Tibial nerve (tissue), 4 donors: ENCODE data around the gene KAT6B. TPM values are rescaled to one million over a fixed set of nuclear protein-coding genes. Genes with fewer than 3 reads are reported as not detected.
"Not testable (repeated sequence)": the region's sequence is repeated elsewhere in the genome, so short reads cannot be mapped to it uniquely, and the experiment has no call there.

Experiments used
- DNase-seq, 2 donors: peaks; one replicate each; pipeline ENCODE4 v3.0.0-alpha.2; 2019; ENCODE audit warnings: low spot score in 2 of 2
- H3K27ac ChIP-seq, 4 donors: fragments of 200-600 bp; sonication (generic) in 3 of 4; one replicate each; pipeline ENCODE4 v1.5.1; 2017 to 2019; ENCODE audit warnings: mild to moderate bottlenecking in 1 of 4
- H3K27me3 ChIP-seq, 2 donors: fragments of 200-600 bp; sonication (generic) in 1 of 2; one replicate each; pipeline versions ENCODE4 v1.5.1 to v1.6.0; 2017 to 2019
- H3K36me3 ChIP-seq, 3 donors: fragments of 200-600 bp; sonication (generic); one replicate each; pipeline ENCODE4 v1.5.1; 2018 to 2019
- H3K4me1 ChIP-seq, 4 donors: fragments of 200-600 bp; sonication (generic) in 3 of 4; one replicate each; pipeline ENCODE4 v1.5.1; 2017 to 2019
- H3K4me3 ChIP-seq, 4 donors: fragments of 200-600 bp; sonication (generic) in 3 of 4; one replicate each; pipeline ENCODE4 v1.5.1; 2017 to 2019; ENCODE audit warnings: mild to moderate bottlenecking in 1 of 4, moderate library complexity in 1 of 4
- H3K9me3 ChIP-seq, 4 donors: fragments of 200-600 bp; sonication (generic) in 3 of 4; one replicate each; pipeline ENCODE4 v1.5.1; 2017 to 2019
- CTCF ChIP-seq, 5 experiments: fragments of 200-600 bp in 3 of 5; fragments of 450-650 bp in 2 of 5; sonication (generic) in 3 of 5; IDR thresholded peaks; one replicate each; pipeline ENCODE4 v1.5.1; 2016 to 2019; ENCODE audit warnings: antibody characterized with exemption in 5 of 5, mild to moderate bottlenecking in 3 of 5, moderate library complexity in 2 of 5
- EP300 ChIP-seq, 2 donors: sonication (generic); formaldehyde crosslinking; IDR thresholded peaks; one replicate each; pipeline ENCODE4 v1.6.1; 2017; ENCODE audit warnings: antibody characterized with exemption in 2 of 2, mild to moderate bottlenecking in 1 of 2
- POLR2A ChIP-seq, 2 donors: fragments of 450-650 bp; IDR thresholded peaks; one replicate each; pipeline ENCODE4 v1.6.1; 2017; ENCODE audit warnings: antibody characterized with exemption in 2 of 2, mild to moderate bottlenecking in 2 of 2, moderate library complexity in 2 of 2
- WGBS, 2 donors: methylation state at CpG; one replicate each; pipeline ENCODE4 v1.1.5; 2018; 5-methylcytosine and 5-hydroxymethylcytosine counted together
- total RNA-seq, 4 donors: library from RNA; depleted of rRNA; stranded (reverse); fragments of >200 nt; gene quantifications; one replicate each; pipeline ENCODE4 v1.1.0, GENCODE V29; 2016

Gene KAT6B
- total RNA-seq, 4 donors from 2014 or later, result 42.3 to 59.7 (median 45.6) TPM

GRCh38 chr10:74787457-74787856 is 38.9 kb upstream of the KAT6B start:
- no peaks in the 10 kb centered on the region for H3K36me3 ChIP-seq
- no peak for TF ChIP-seq POLR2A (IDR thresholded peaks at IDR 0.05)
- TF ChIP-seq CTCF (IDR thresholded peaks at IDR 0.05), result no peak
- no peaks in the 10 kb centered on the region for H3K27me3 ChIP-seq
- H3K27ac ChIP-seq, result no peak overlapping the region
- no peaks in the 10 kb centered on the region for H3K4me1 ChIP-seq
- WGBS, 2 donors, result 82 to 90% methylated on average over 5 of the region's 5 CpGs
- H3K9me3 ChIP-seq, result no peaks in the 10 kb centered on the region
- H3K4me3 ChIP-seq, result no peak overlapping the region
- DNase-seq, result no peak

DNA sequence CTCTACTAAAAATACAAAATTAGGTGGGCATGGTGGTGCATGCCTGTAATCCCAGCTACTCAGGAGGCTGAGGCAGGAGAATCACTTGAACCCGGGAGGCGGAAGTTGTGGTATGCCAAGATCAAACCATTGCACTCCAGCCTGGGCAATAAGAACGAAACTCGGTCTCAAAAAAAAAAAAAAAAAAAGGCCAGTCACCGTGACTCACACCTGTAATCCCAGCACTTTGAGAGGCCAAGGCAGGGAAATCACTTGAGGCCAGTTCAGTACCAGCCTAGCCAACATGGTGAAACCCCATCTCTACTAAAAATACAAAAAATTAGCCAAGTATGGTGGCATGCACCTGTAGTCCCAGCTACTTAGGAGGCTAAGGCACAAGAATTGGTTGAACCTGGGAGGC is 34.4 kb upstream of the KAT6B start:
- H3K4me3 ChIP-seq, result not testable (repeated sequence)
- WGBS, 2 donors, result 93 to 97% methylated on average over 5 of the region's 5 CpGs

DNA sequence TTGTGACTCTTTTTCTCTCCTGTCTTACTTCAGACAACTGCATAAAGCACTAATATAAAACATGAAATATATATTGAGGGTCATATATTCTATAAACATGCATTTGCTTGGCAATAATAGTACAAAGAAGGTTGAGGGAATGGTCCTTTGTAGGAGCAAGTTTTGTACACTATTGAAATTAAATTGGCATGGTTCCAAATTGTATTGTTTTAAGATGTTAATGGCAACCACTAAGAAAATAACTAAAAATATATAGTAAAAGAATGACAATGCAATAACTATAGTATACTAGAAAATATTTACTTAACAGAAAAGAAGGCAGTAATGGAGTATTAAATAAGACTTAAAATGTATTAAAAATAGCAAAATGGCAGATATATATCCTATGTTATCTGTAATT is 33.7 kb upstream of the KAT6B start:
- Histone ChIP-seq H3K4me1 (no peaks in the 10 kb centered on the region), H3K9me3 (no peaks in the 10 kb centered on the region), H3K36me3 (no peaks in the 10 kb centered on the region), H3K27ac (no peak overlapping the region), H3K4me3 (no peak overlapping the region), H3K27me3 (no peaks in the 10 kb centered on the region)
- TF ChIP-seq EP300 (IDR thresholded peaks at IDR 0.05) (no peak), CTCF (IDR thresholded peaks at IDR 0.05) (no peak), POLR2A (IDR thresholded peaks at IDR 0.05) (no peak)
- DNase-seq, result no peak

More for the DNA sequence above, 34.4 kb upstream of the KAT6B start:
- DNase-seq, H3K27ac ChIP-seq, H3K9me3 ChIP-seq, H3K36me3 ChIP-seq, H3K27me3 ChIP-seq, H3K4me1 ChIP-seq: not testable (repeated sequence)

DNA sequence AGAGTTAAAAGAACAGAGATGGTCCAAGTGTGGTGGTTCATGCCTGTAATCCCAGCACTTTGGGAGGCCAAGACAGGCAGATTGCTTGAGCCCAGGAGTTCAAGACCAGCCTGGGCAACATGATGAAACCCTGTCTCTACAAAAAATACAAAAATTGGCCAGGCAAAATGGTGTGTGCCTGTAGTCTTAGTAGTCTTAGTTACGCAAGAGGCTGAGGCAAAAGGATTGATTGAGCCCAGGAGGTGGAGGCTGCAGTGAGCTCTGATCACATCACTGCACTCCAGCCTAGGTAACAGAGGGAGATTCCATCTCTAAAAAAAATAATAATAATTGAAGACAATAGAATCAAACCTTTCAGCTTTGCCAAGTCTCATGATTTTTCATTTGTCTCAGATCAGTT is 33.2 kb upstream of the KAT6B start:
- H3K36me3 ChIP-seq, H3K4me3 ChIP-seq, H3K27ac ChIP-seq, DNase-seq, H3K4me1 ChIP-seq, H3K9me3 ChIP-seq, H3K27me3 ChIP-seq: not testable (repeated sequence)
- 91 to 97% methylated on average over 1 of the region's 1 CpG for WGBS, 2 donors

DNA sequence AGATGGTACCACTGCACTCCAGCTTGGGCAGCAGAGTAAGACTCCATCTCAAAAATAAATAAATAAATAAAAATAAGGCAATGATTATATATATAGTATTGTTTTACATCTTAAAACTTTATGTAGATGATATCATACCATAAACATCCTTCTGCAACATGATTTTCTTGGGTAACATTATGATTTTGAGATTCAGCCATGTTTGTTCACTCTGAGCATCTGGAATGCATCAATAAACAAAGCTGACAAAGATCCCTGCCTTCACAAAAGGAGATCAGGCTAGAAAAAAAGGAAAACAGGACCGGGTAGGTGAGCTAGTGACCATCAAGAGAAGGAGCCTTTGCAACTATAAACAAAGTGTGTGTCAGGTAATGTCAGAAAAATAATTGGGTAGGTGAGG is 31.9 kb upstream of the KAT6B start:
- 35 to 63% methylated on average over 1 of the region's 1 CpG for whole genome bisulfite sequencing, 2 donors
- Histone ChIP-seq H3K27ac (no peak overlapping the region), H3K36me3 (no peaks in the 10 kb centered on the region), H3K4me1 (no peaks in the 10 kb centered on the region), H3K9me3 (no peaks in the 10 kb centered on the region), H3K4me3 (no peak overlapping the region), H3K27me3 (no peaks in the 10 kb centered on the region)
- no peak for DNase-seq
- no peak for TF ChIP-seq CTCF (IDR thresholded peaks at IDR 0.05)
- no peak for TF ChIP-seq POLR2A (IDR thresholded peaks at IDR 0.05)
- TF ChIP-seq EP300 (IDR thresholded peaks at IDR 0.05), result no peak

DNA sequence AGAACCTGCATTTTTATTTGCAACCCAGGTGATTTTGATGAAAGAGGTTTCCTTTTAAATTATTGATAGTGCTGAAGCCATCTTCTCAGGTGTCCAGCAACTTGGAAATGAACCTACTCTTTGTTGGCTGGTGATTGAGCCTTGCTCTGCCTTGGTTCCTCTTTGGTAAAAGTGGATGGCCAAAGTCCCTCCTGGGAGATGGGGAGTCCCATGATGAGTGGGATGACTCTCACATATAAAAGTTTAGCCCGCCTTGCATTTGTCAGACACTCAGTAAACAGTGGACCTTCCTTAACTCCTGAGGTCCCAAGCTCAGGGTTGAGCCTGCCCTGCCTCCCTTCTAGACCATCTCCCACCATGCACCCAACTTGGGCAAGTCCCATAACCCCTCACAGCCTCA is 28.9 kb upstream of the KAT6B start:
- 64 to 85% methylated on average over 1 of the region's 1 CpG for WGBS, 2 donors

More for the DNA sequence above, 28.9 kb upstream of the KAT6B start:
- Histone ChIP-seq H3K4me1 (no peaks in the 10 kb centered on the region), H3K27ac (no peak overlapping the region), H3K36me3 (no peaks in the 10 kb centered on the region), H3K27me3 (no peaks in the 10 kb centered on the region), H3K9me3 (no peaks in the 10 kb centered on the region), H3K4me3 (no peak overlapping the region)
- TF ChIP-seq POLR2A (IDR thresholded peaks at IDR 0.05) (no peak), CTCF (IDR thresholded peaks at IDR 0.05) (no peak), EP300 (IDR thresholded peaks at IDR 0.05) (no peak)
- no peak for DNase-seq
